GM18870 (cell line): ENCODE results near the gene PTPRG.

Source experiments
- ATAC-seq: cut with Tn5 transposase; IDR thresholded peaks from one replicate; pipeline ENCODE4 v1.9.1; 2021; ENCODE audit warnings: moderate library complexity; ENCODE audit not compliant: unreplicated experiment

The PTPRG gene

DNA sequence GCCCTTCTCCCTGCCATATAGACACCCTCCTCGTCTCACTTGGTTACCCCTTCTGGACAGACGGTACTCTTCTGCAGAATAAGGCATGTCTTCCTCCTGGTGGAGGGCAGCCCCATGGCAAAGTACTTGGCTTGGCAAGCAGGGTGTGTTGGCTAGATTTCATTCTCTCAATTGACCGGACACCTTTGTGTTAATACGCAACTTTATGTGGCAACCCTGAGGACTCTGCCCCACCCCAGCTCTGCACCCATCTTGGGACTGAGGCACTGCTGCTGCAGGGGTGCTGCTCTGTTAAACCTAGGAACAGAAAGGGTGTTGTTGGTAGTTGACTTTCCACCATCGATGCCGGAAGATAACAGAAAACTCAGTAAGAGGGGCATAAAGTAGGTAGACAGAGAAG is 55.2 kb downstream of the PTPRG start:
- no peak for ATAC-seq

DNA sequence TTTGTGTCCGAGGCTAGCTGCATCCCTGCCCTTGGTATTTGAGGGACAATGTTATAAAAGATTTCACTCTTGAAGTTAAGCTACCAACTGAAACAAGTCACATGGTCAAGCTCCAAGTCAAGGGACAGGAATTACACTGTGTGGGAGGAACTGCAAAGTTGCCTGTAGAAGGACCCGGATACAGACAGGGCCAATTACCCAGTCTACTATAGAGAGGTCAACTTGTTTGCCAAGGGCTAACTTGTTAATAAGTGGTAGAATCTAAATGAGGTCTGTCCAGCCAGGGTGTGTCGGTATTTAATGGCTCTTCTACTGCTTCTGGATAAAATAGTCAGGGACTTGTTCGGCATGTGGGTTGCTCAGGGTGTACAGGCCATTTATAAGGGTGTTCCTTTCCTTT is 55.7 kb downstream of the PTPRG start:
- ATAC-seq = no peak

DNA sequence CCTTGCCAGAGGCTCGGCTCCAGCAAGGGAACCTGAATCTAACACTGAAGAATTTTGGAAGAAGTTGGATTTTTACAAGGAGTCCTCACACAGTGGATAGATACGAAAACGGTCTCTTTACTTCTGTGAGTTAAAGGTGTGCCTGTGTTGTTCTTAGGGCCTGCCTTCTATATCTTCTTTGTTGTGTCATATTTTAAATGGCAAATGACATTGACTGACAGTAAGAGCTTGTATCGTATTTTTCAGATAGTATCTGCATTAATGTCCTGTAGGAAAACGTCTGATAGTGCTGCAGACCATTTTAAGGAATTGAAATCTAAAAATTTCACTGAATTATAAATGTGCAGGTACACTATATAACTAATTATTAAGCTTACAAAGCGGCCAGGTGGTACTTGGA is 56.3 kb downstream of the PTPRG start:
- no peak for ATAC-seq

DNA sequence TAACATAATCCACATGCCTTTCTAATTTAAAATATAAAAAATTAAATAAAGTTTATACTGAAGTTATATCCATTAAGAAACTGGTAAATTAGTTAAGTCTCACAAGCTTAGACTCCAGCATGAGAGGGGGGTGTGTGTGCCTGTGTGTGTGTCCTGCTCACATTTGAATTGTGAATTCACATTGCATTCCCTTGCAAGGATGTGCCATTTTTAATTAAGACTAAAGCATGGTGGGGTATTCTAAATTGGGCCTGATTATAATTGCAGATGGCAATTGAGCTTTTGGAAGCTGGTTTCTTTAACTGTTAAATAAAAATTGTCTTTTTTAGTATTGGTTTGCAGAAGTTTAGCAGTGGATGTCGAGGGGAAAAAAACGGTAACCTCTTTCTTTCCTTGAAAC is 56.9 kb downstream of the PTPRG start:
- no peak for ATAC-seq

DNA sequence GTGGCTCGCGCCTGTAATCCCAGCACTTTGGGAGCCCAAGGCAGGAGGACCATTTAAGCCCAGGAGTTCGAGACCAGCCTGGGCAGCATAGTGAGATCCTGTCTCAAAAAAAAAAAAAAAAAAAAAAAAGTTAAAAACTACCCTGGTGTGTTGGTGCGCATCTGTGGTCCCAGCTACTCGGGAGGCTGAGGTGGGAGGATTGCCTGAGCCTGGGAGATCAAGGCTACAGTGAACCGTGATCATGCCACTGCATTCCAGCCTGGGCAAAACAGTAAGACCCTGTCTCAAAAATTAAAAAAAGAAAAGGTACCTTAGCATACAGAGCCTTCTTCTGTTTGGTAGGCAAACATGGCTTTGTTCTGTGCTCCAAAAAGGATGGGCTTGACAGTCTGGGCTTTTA is 57.5 kb downstream of the PTPRG start:
- ATAC-seq = no peak

DNA sequence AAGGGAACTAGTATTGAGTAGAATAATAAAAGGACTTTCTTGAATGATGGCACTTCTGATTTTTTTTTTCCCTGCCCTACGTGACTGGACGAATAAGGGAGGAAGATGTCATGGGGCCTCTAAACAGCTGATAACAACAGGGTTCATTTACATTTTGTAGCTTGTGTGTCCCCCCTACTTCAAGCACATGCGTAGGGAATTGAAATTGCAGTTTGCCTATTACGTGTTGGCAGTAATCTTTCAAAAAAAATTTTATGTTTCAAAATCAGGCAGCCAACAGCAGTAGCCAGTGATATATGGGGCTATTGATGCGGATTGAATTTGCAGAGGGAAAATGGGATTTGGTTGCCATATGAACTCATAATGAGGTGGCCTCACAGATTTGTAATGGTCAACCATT is 58.7 kb downstream of the PTPRG start:
- ATAC-seq = no peak

DNA sequence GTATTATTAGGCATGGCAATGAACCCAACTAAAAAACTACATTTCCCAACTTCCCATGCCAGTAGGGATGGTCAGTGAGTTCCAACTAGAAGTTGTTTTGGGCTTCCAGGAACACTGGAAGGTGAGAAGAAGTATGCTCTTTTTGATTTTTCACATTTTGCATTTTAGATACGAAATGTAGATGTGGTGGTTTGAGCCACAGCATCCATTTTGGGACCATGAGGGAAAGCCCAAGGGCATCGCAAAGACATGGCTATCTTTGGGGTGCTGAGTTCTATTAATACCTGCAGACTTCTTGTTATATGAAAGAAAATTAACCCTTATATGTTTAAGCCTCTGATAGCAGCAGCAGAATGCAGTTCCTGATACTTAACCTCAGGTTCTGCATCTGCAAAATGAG is 62.9 kb downstream of the PTPRG start:
- no peak for ATAC-seq

DNA sequence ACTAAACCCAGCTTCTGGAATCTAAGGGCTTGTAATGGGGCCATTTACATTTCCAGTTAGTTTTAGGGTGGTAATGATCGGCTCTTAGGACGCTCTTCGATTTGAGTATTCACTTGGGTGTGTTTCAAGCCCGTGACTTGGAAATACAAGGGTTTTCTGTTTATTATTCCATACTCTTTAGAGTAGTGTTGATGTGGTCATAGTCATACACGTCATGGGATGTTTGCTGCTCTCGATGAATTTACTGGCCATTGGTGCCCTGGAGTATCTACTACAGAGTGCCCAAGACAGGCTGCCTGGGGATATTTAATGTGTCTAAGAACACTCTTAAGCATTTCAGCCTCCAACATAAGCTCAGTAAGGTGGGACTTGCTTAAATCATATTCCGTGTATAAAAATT is 64.1 kb downstream of the PTPRG start:
- no peak for ATAC-seq

DNA sequence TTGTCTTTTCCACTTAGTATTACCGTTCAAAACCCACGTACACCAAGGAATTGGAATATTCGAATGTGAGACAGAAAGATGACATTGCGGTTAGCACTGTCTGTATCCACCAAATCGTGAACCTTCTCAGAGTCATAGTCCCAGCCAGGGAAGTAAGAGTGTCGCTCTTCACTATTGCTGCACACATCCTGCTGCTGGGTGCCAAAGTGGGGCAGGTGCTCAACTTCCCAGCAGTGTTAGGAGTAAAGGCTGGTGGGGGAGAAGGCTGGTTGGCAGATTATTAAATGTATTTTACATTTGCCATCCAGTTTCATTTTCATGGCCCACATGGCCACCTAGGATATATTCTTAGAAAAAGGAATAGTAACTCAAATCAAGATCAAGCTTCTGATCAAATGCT is 65.1 kb downstream of the PTPRG start:
- no peak for ATAC-seq

DNA sequence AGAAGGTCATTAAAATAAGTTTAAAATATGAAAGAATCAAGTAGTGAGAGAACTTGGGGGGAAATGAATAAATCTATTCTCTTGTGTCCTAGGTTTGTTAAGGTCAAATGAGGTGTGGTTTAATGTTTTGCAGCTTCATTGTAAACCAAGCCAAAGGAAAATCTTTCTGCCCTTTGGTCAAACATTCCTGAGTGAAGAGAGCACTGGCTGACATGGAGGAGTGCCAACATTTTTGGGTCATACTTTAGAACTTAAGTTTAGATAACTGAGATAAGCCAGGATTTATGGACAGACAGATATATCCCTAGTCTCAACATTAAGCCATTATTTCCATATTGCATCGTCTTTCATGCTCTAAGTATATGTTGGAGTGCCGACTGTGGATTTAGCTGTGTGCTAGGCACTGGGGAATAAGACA is 66.4 kb downstream of the PTPRG start:
- no peak for ATAC-seq

DNA sequence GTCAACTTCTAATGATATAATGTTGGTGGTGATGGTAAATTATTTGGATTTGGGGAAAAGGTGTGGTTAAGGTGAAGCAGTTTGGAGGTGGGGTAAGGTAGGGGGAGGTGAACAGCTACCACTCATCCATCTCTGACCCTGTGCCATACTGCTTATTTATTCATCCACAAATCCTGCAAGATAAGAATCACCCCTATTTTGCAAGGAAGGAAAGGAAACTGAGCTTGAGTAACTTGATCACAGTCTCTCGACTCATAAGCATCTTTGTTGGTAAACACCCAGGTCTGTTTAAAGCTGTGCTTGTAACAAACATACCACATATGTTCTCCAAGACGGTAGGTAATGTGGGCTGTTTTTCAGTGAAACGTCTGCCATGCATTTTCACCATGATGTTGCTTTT is 67.3 kb downstream of the PTPRG start:
- no peak for ATAC-seq

DNA sequence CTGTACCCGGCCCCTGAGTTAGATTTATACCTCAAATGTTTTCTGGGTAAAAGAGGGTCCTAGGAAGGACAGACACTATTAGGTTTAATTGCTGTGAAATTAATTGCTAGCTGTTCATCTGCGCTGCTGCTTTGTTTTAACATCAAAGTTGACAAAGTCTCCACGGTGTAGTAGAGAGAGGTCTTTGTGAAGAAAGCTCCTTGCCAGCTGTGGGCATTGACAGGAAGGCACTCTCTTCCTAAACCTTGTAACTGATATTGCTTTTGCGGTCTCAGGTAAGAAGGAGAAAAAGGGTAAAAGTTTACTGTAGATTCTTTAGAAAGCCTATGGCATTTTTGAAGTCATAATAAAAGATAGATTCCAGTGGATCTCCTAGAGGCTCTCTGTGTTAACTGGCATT is 68.1 kb downstream of the PTPRG start:
- ATAC-seq = no peak

DNA sequence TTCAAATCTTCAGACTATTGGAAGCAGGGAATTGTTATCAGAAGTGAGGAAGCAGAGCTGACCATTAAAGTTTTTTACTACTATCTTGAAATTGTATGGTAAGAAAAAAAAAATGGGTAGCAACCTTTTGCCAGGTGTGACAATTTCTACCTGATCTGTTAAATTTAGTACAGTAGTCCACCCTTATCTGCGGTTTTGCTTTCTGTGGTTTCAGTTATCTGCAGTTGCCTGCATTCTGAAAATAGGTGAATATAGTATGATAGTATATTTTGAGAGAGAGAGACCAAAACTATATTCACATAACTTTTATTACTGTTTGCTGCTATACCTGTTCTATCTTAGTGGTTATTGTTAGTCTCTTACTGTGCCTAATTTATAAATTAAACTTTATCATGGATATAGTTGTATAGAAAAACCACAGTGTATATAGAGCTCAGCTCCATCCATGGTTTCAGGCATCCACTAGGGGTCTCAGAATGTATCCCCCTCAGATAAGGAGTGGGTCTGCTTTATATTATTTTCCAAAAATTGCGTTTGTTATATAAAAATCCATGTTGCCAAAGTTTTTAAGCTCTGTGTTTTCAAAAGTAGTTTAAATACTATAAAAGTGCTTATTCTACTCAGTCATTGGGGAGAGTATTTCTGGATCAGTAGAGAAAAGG is 69.9 kb downstream of the PTPRG start:
- ATAC-seq = no peak

DNA sequence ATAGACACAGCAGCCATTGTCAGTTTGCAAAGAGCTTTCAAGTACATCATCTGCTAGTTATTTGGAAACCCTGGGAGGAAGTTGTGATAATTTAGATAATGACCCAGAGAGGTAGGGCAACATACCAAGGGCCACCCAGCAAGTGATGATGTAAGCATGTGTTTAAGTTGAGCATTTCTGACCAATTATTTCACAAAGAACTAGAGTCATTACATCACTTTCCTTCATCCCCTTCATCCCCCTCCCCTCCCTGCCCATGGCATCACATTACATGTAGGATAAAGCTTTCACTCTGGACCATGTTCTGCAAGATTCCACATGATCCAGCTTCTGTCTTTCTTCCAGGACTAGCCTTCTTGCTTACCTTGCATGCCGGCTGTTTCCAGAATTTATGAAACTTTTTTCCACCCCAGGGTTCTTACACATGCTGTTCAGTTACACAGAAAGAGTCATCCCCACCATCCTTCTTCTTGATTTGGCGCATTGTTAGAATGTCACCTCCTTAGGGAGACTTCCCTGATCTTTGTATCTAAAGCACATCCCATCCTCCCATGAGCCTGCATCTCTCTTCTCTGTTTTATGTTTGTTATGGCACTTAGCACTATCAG is 71.3 kb downstream of the PTPRG start:
- ATAC-seq = no peak

DNA sequence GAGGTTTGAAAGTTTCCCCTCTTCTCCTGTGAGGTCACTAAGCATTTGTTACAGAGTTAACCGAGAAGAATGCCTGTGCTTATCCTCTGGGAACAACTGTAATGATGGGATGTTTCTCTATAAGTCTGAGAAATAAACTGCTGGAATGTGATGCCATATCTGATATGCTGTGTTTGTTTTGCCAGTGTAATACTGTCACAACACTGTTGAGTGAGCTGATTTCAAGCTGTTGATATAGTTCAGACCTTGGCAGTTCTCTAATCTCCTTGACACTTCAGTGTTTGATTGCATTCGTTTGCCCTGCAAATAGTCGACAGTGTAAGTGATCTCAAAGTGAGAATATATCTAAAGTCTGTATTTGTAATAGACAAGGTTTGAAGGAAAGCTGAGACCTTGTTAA is 73.3 kb downstream of the PTPRG start:
- no peak for ATAC-seq

DNA sequence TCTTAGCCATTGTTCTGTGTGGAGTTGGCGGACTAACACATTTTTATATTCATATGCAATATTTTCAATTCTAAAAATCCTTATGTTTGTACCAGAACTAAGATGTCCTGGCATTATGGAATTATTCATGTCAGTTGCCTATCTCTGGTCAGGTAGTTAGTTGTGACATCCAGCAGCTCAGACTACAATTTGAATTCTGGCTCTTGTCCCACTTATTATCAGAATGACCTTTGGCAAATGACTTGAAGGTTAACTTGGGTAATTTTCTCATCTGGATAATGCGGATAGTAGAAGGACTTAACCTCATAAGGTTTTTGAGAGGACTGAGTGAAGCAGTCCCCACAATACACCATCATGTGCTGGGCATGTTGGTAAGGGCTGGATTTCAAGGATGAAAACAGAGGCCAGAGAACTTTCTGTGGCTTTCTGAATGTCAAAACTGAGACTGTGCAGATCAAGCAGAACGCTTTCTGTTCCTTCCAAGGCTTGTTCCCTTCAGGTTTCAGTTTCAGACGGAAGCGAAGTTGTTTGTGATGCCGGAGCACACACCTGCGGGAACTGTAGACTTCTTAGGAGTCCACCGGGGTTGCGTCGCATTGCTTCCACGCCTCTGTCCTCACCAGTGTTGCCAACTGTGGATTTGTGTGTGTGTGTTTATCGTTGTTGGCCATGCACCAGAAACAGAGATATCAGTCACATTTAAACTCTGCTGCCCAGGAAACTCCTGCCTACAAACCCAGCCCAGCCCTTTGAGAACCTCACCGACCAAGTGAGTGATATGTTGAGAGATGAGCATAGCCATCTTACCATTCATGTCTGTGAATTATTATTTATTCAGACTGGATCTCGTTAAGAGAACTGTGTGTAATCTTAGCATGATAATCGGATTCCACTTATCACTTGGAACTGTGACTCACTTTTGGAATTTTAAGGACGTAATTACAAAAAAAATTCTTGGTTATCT is 76.0 kb downstream of the PTPRG start:
- ATAC-seq = peak; percentile 72

DNA sequence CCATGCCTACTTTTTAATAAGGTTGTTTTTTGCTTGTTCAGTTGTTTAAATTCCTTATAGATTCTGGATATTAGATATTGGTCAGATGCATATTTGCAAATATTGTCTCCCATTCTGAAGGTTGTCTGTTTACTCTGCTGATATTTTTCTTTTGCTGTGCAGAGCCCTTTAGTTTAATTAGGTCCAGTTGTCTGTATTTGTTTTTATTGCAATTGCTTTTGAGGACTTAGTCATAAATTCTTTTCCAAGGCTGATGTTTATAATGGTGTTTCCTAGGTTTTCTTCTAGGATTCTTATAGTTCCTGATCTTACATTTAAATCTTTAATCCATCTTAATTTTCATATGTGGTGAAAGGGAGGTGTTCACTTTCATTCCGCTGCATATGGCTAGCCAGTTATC is 77.4 kb downstream of the PTPRG start:
- no peak for ATAC-seq

DNA sequence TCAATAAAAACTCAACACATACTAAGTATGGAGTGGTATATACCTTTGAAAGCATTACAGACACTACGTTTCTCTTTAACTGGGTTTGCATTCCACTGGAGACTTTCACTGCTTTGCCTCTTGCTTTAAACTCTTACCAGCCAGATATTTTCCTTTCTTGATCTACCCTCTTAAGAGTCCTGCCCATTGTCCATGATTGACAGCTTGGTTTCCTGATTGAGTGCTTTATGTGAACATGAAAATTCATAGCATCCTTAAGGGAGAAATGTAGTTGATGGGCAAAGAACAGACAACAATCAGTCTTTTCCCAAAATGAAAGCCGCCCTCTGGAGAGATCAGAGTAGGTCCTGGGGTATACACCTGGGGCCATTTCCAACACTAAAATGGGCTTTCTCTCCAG is 78.6 kb downstream of the PTPRG start:
- ATAC-seq = no peak

DNA sequence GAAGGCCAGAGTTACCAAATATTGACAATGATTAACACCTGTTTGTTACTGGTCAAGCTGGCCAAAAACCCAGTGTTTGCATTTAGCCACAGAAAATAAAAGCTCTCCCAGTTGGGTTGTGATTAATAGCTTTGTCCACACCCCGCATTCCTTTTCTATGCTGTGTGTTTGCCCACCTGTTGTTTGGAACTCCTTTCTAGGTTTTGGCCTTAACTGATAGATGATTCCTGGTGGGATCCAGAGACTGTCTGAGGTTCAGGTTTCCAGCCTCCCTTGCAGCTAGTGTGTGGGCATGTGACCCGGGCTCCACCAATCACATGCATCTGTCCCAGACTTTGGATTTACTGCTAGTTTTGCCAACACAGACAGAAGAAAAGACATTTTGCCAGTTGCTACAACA is 83.8 kb downstream of the PTPRG start:
- no peak for ATAC-seq

DNA sequence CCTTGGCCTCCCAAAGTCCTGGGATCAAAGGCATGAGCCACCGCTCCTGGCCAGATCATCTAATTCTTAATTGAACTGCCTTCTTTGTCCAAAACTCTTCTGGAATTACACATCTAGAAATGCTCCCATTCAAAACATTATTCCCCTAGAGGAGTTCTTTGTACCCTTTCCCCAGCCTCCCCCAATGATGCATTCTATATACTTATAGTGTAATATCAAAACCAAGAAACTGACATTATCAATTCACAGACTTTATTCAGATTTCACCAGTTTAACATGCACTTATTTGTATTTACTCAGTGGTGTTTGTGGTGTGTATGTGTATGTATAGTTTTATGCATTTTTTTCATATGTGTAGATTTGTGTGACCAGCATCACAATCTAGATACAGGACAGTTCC is 85.0 kb downstream of the PTPRG start:
- no peak for ATAC-seq

DNA sequence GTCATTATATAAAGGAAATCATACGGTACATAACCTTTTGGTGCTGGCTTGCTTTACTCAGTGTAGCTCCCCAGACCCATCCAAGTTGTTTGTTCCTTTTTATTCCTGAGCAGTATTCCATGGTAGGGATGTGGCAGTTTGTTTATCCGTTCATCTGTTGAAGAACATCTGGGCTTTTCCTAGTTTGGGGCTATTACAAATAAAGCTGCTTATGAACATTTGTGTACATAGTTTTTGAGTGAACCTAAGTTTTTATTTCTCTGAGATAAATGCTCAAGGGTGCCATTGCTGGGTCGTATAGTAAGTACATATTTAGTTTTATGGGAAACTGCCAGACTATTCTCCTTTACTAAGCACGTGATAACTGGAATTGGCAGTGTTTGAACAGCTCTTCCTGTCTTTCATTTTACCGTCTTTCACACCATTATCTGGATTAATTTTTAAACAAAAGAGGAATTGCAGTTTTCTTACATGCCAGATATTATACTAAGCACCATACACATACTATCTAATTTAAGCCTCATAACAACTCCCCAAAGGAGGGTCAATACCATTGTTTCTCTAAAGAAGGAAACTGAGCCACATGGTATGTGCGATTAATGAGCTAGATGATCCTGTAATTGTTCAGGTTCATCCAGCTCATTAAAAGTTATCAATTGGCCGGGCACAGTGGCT is 85.6 kb downstream of the PTPRG start:
- ATAC-seq = no peak
